GM12892 (cell line): ENCODE measurements around the gene GNAO1.

Experiments
- POLR2A ChIP-seq: IDR thresholded peaks from 2 replicates; pipeline ENCODE4 v1.6.1; 2011; ENCODE audit warnings: low read depth, low read length, control low read depth
- POLR2AphosphoS5 ChIP-seq: IDR thresholded peaks from 2 replicates; pipeline ENCODE4 v1.6.1; 2011; ENCODE audit warnings: low read depth, low read length, control low read depth

GRCh38 chr16:56163089-56163488 is 28.2 kb upstream of the GNAO1 start:
- TF ChIP-seq POLR2A (no peak), POLR2AphosphoS5 (no peak)
